ENCODE measurements around the gene ZSCAN26.

- TF ChIP-seq POLR2AphosphoS5 (IDR thresholded peaks at IDR 0.05; ENCODE audit: borderline replicate concordance, low read depth, low read length) (no peak), EZH2 (IDR thresholded peaks at IDR 0.05) (no peak)
Measured at GRCh38 chr6:28258877-28259777, 7.8 kb upstream of the ZSCAN26 start, which contains the start of gene NKAPL.

Data from SK-N-MC (cell line).